ENCODE data around the gene PBX3. TPM values are rescaled to one million over a fixed set of nuclear protein-coding genes. Genes with fewer than 3 reads are reported as not detected.

Gene PBX3
- polyA plus RNA-seq, 6 donors from 2014 or later: 7.5 to 15.8 (median 10.1) TPM

GRCh38 chr9:125993466-125993865 is 246.3 kb downstream of the PBX3 start:
- H3K4me1 Mint-ChIP-seq: peaks cover 0 to 2% (median 0%) of the 10 kb centered on the region in 3 donors
- H3K27ac Mint-ChIP-seq: no peak overlapping the region
- H3K27me3 Mint-ChIP-seq: peaks cover 2 to 18% (median 9%) of the 10 kb centered on the region in 3 donors
- ATAC-seq (ENCODE audit: low read depth in 2 of 2): no peak
- no peaks in the 10 kb centered on the region for H3K9me3 Mint-ChIP-seq
- DNase-seq: no peak
- H3K36me3 Mint-ChIP-seq: no peaks in the 10 kb centered on the region
- H3K4me3 Mint-ChIP-seq: no peak overlapping the region

GRCh38 chr9:125994066-125994943 is 247.1 kb downstream of the PBX3 start:
- H3K27ac Mint-ChIP-seq: no peak overlapping the region
- no peak for ATAC-seq (ENCODE audit: low read depth in 2 of 2)
- peaks cover 0 to 2% (median 0%) of the 10 kb centered on the region in 3 donors for H3K4me1 Mint-ChIP-seq
- H3K27me3 Mint-ChIP-seq: peaks cover 4 to 18% (median 9%) of the 10 kb centered on the region in 3 donors
- no peaks in the 10 kb centered on the region for H3K36me3 Mint-ChIP-seq
- no peak overlapping the region for H3K4me3 Mint-ChIP-seq
- DNase-seq: no peak
- no peaks in the 10 kb centered on the region for H3K9me3 Mint-ChIP-seq

GRCh38 chr9:125995006-125995405 is 247.8 kb downstream of the PBX3 start:
- DNase-seq (no peak), ATAC-seq (ENCODE audit: low read depth in 2 of 2) (no peak)
- Mint-ChIP-seq H3K4me3 (no peak overlapping the region), H3K27ac (no peak overlapping the region), H3K36me3 (no peaks in the 10 kb centered on the region), H3K9me3 (no peaks in the 10 kb centered on the region), H3K4me1 (peaks cover 0 to 2% (median 0%) of the 10 kb centered on the region in 3 donors), H3K27me3 (peaks cover 4 to 18% (median 9%) of the 10 kb centered on the region in 3 donors)

- Mint-ChIP-seq H3K9me3 (peaks cover 0 to 3% (median 0%) of the 10 kb centered on the region in 7 donors), H3K4me3 (no peak overlapping the region), H3K4me1 (peaks cover 0 to under 1% (median 0%) of the 10 kb centered on the region in 3 donors), H3K27me3 (peaks cover 4 to 18% (median 13%) of the 10 kb centered on the region in 3 donors), H3K36me3 (no peaks in the 10 kb centered on the region), H3K27ac (no peak overlapping the region)
- no peak for ATAC-seq (ENCODE audit: low read depth in 2 of 2)
- no peak for DNase-seq
These were observed 248.5 kb downstream of the PBX3 start for GRCh38 chr9:125995706-125996105.

- Mint-ChIP-seq H3K4me3 (peak overlapping the region in 1 of 8 donors; percentile 67), H3K36me3 (no peaks in the 10 kb centered on the region), H3K4me1 (no peaks in the 10 kb centered on the region), H3K27me3 (peaks cover 4 to 18% (median 16%) of the 10 kb centered on the region in 3 donors), H3K9me3 (peaks cover 0 to 3% (median 0%) of the 10 kb centered on the region in 7 donors), H3K27ac (peak overlapping the region in 1 of 6 donors; percentile 16)
- DNase-seq: no peak
- ATAC-seq (ENCODE audit: low read depth in 2 of 2): no peak
These were observed 249.6 kb downstream of the PBX3 start for GRCh38 chr9:125996791-125997190.

- peak overlapping the region in 1 of 8 donors; percentile 67 for H3K4me3 Mint-ChIP-seq
These were observed 250.1 kb downstream of the PBX3 start for GRCh38 chr9:125997196-125997823.

GRCh38 chr9:125998837-125999503 is 251.8 kb downstream of the PBX3 start:
- H3K27me3 Mint-ChIP-seq: peaks cover 4 to 18% (median 16%) of the 10 kb centered on the region in 3 donors
- no peaks in the 10 kb centered on the region for H3K36me3 Mint-ChIP-seq
- DNase-seq (no peak), ATAC-seq (ENCODE audit: low read depth in 2 of 2) (no peak)
- H3K4me3 Mint-ChIP-seq: no peak overlapping the region
- H3K9me3 Mint-ChIP-seq: peaks cover 0 to 3% (median 0%) of the 10 kb centered on the region in 7 donors
- H3K27ac Mint-ChIP-seq: no peak overlapping the region
- no peaks in the 10 kb centered on the region for H3K4me1 Mint-ChIP-seq

More at GRCh38 chr9:125997196-125997823, 250.1 kb downstream of the PBX3 start:
- DNase-seq (no peak), ATAC-seq (ENCODE audit: low read depth in 2 of 2) (no peak)
- peak overlapping the region in 1 of 6 donors; percentile 16 for H3K27ac Mint-ChIP-seq
- H3K9me3 Mint-ChIP-seq: peaks cover 0 to 3% (median 0%) of the 10 kb centered on the region in 7 donors
- peaks cover 4 to 18% (median 16%) of the 10 kb centered on the region in 3 donors for H3K27me3 Mint-ChIP-seq
- H3K36me3 Mint-ChIP-seq: no peaks in the 10 kb centered on the region
- H3K4me1 Mint-ChIP-seq: no peaks in the 10 kb centered on the region

- DNase-seq: no peak
- no peak for ATAC-seq (ENCODE audit: low read depth in 2 of 2)
- Mint-ChIP-seq H3K27me3 (peaks cover 4 to 18% (median 16%) of the 10 kb centered on the region in 3 donors), H3K36me3 (no peaks in the 10 kb centered on the region), H3K27ac (peak overlapping the region in 1 of 6 donors; percentile 47), H3K4me3 (no peak overlapping the region), H3K4me1 (no peaks in the 10 kb centered on the region), H3K9me3 (peaks cover 0 to 3% (median 0%) of the 10 kb centered on the region in 7 donors)
These were observed 252.3 kb downstream of the PBX3 start for GRCh38 chr9:125999504-125999881.

GRCh38 chr9:126000256-126000655 is 253.1 kb downstream of the PBX3 start:
- Mint-ChIP-seq H3K4me3 (no peak overlapping the region), H3K27me3 (peaks cover 4 to 18% (median 16%) of the 10 kb centered on the region in 3 donors), H3K36me3 (no peaks in the 10 kb centered on the region), H3K4me1 (no peaks in the 10 kb centered on the region), H3K9me3 (peaks cover 0 to 3% (median 0%) of the 10 kb centered on the region in 7 donors), H3K27ac (peak overlapping the region in 1 of 6 donors; percentile 15)
- ATAC-seq (ENCODE audit: low read depth in 2 of 2): no peak
- no peak for DNase-seq

- H3K4me1 Mint-ChIP-seq: no peaks in the 10 kb centered on the region
- H3K9me3 Mint-ChIP-seq: peaks cover 0 to 3% (median 0%) of the 10 kb centered on the region in 7 donors
- H3K4me3 Mint-ChIP-seq: no peak overlapping the region
- peaks cover 4 to 18% (median 16%) of the 10 kb centered on the region in 3 donors for H3K27me3 Mint-ChIP-seq
- no peak overlapping the region for H3K27ac Mint-ChIP-seq
- no peak for DNase-seq
- no peaks in the 10 kb centered on the region for H3K36me3 Mint-ChIP-seq
- ATAC-seq (ENCODE audit: low read depth in 2 of 2): no peak
These were observed 253.8 kb downstream of the PBX3 start for GRCh38 chr9:126000731-126001580.

- Mint-ChIP-seq H3K36me3 (peaks cover 0 to 3% of the 10 kb centered on the region in 2 donors), H3K27ac (no peak overlapping the region)
These were observed 254.5 kb downstream of the PBX3 start for GRCh38 chr9:126001581-126002225.

More at GRCh38 chr9:126001581-126002225, 254.5 kb downstream of the PBX3 start:
- peaks cover 0 to 3% (median 0%) of the 10 kb centered on the region in 7 donors for H3K9me3 Mint-ChIP-seq
- no peak overlapping the region for H3K4me3 Mint-ChIP-seq
- H3K27me3 Mint-ChIP-seq: peaks cover 4 to 18% (median 15%) of the 10 kb centered on the region in 3 donors
- ATAC-seq (ENCODE audit: low read depth in 2 of 2) (no peak), DNase-seq (no peak)
- H3K4me1 Mint-ChIP-seq: no peaks in the 10 kb centered on the region
